Adrenal gland (tissue), 5 donors: ENCODE results near the gene TNXB.

Experiments used
- POLR2A ChIP-seq, 2 donors: fragments of 450-650 bp; IDR thresholded peaks; one replicate each; pipeline ENCODE4 v1.6.1; 2017; ENCODE audit warnings: antibody characterized with exemption in 2 of 2, mild to moderate bottlenecking in 2 of 2, moderate library complexity in 1 of 2
- TF ChIP-seq, protein P1 (sequence below), 6 experiments: fragments of 450-650 bp in 4 of 6; fragments of 200-600 bp in 2 of 6; sonication (generic) in 1 of 6; IDR thresholded peaks; 1 replicate in 5 of 6; 2 replicates in 1 of 6; pipeline versions ENCODE4 v1.5.1 to v1.8.0; 2016 to 2021; ENCODE audit warnings: antibody characterized with exemption in 6 of 6, mild to moderate bottlenecking in 2 of 6, moderate library complexity in 1 of 6
- donor health status: DM: no; HTN: no; CAD: no.

DNA sequence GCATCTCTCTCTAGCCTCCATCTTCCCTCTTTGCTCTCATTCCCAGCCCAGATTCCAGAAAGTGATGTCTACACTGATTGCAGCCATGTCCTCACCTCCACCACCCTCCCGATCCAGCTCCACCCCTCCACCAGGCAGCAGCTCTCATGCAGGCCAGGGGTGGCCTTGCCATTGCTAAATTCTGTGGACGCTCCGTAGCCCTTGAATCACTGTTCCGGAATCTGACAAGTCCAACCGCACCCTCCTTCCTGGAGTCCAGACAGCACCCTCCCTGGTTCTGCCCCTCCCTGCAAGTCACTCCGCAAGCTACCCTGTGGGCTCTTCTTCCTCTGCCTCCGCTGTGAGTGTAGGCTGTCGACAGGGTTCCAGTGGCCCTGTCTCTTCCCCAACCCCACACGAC is 26.2 kb downstream of the TNXB start:
- TF ChIP-seq, protein P1, sequence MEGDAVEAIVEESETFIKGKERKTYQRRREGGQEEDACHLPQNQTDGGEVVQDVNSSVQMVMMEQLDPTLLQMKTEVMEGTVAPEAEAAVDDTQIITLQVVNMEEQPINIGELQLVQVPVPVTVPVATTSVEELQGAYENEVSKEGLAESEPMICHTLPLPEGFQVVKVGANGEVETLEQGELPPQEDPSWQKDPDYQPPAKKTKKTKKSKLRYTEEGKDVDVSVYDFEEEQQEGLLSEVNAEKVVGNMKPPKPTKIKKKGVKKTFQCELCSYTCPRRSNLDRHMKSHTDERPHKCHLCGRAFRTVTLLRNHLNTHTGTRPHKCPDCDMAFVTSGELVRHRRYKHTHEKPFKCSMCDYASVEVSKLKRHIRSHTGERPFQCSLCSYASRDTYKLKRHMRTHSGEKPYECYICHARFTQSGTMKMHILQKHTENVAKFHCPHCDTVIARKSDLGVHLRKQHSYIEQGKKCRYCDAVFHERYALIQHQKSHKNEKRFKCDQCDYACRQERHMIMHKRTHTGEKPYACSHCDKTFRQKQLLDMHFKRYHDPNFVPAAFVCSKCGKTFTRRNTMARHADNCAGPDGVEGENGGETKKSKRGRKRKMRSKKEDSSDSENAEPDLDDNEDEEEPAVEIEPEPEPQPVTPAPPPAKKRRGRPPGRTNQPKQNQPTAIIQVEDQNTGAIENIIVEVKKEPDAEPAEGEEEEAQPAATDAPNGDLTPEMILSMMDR (IDR thresholded peaks at IDR 0.05) = no peak
- TF ChIP-seq POLR2A (IDR thresholded peaks at IDR 0.05) = no peak
